Cerebellar nuclear complex (tissue), 1 donor: ENCODE data around the gene CFAP46.
A peak's percentile ranks its signal among the peaks of the same experiment; 100 is the strongest.
"Not testable (repeated sequence)": the region's sequence is repeated elsewhere in the genome, so short reads cannot be mapped to it uniquely, and the experiment has no call there.

Experiments
- DNase-seq, 2 experiments: peaks; one replicate each; lab custom pipeline; 2025; lab: John Stamatoyannopoulos, UW

The CFAP46 gene

GRCh38 chr10:132899751-132900065, 42.7 kb downstream of the CFAP46 start:
- DNase-seq, result no peak

- DNase-seq, result no peak
Observed at GRCh38 chr10:132899054-132899750, 43.2 kb downstream of the CFAP46 start.

GRCh38 chr10:132898391-132899053, 43.8 kb downstream of the CFAP46 start:
- no peak for DNase-seq

DNA sequence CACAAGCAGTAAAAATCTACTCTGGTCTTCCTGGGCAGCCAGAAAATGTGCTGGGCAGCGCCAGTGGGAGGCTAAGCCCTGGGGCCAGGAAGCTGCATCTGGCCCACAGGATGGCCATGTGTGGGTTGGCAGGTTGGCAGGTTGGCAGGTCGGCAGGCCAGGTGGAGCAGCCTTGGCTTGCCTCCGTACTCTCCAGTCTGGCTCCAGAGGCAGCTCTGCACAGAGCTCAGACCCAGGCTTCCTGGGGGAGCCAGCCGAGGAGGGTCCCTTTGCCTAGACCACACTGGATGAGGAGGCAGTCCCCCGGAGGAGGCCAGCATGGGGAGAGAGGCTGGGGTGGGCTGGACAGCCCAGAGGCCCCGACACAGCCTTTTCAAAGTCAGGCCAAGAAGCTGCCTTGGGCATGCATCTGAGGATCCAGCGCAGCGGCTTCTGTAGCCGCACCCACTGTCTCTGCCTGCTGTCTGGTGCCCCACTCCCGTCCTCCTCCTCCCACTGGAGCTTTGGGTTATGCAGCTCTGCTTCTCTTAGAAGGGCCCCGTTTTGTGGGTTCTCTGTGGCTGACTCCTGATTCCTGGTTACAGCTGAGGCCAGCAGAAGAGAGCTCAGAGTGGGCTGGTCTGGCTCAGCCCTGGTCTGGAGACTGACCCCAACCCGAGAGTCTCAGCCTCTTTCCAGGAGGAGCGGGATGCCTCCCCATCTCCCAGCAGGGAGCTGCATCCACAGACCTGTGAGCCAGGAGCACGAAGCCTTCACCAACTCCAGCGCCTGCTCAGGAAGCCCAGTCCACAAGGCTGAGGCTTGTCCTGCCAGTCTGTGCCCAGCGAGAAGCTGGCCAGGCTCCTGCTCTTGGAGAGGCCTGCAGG, 44.6 kb downstream of the CFAP46 start:
- peak in 1 of 2 experiments; percentile 40 for DNase-seq

DNA sequence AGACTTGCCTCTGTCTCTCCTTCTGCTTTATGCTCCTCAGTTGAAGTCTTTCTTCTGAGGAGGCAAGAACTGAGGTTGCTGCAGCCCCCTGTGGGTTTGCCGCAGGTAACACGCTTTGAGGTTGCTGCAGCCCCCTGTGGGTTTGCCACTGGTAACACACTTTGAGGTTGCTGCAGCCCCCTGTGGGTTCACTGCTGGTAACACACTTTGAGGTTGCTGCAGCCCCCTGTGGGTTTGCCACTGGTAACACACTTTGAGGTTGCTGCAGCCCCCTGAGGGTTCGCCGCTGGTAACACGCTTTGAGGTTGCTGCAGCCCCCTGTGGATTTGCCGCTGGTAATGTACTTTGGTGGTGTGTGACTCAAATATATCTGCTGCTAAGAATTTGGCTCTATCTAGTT, 48.6 kb downstream of the CFAP46 start:
- not testable (repeated sequence) for DNase-seq

GRCh38 chr10:132893090-132893489, 49.3 kb downstream of the CFAP46 start:
- DNase-seq, result no peak

- no peak for DNase-seq
Observed at GRCh38 chr10:132892004-132892403, 50.4 kb downstream of the CFAP46 start.

DNA sequence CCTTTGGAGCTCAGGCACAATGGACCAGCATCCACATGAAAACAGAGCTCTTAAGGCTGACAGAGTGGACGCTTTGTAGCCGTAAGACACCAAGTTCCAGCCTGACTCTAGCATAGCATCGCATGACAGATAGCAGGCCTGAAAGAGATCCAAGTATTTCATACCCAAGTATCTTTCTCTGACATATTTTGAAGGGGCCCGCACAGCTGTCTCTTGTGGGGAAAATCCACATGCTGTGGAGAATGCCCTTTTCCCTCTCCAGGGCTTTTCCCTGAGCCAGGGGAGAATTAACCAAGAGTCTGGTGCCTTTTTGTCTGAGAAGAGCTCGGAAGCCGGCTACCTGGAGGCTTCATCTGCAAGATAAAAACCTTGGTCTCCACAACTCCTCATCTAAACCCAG, 51.0 kb downstream of the CFAP46 start:
- DNase-seq, result no peak

DNA sequence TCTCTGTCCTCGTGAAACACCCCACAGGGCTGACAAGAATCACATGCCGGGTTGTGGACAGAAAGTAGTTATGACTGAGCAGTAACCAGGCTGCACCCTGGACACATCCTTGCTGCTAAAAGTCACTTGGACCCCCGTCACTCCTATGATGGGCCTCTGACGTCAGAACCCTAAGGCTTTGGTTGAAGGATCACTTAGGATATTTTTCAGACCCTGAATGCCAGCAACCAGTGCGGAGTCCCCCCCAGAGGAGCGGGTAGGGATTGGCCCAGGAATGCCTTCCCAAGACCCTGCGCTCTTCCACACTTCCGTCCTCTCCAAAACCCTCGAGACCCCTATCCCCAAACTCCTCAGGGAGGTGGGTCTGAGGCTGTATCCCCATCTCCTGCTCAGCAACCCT, 52.1 kb downstream of the CFAP46 start:
- DNase-seq, result no peak

GRCh38 chr10:132889556-132889955, 52.8 kb downstream of the CFAP46 start:
- no peak for DNase-seq

DNA sequence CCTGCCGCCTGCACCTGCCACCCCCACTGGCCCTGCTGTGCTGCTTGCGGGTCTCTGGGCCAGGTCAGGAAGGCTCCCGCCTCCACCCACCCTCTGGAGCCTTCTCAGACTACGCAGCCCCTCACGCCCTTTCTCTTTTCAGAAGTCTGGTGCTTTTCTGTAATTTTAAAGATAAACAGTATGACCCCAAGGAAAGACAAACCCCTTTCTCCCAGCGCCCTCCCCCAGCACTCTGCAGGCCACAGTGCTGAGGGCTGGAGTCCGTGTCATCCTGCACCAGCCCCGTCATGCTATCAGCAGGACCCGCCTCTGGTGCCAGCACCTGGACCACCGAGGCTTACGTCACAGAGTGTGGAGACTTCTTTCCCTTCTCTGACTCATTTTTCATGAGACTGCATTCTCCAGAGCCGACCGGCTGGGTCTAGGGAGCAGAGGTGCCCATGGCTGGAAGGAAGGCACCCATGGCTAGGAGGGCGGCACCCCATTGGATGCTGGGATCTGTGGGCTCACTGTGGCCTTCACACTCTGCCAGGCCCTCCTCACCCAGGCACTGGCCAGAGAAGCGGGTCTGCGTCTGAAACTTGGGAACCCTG, 53.4 kb downstream of the CFAP46 start:
- DNase-seq, result no peak

GRCh38 chr10:132888446-132888845, 53.9 kb downstream of the CFAP46 start:
- not testable (repeated sequence) for DNase-seq

- DNase-seq, result no peak
Observed at GRCh38 chr10:132886211-132887099, 55.9 kb downstream of the CFAP46 start.

DNA sequence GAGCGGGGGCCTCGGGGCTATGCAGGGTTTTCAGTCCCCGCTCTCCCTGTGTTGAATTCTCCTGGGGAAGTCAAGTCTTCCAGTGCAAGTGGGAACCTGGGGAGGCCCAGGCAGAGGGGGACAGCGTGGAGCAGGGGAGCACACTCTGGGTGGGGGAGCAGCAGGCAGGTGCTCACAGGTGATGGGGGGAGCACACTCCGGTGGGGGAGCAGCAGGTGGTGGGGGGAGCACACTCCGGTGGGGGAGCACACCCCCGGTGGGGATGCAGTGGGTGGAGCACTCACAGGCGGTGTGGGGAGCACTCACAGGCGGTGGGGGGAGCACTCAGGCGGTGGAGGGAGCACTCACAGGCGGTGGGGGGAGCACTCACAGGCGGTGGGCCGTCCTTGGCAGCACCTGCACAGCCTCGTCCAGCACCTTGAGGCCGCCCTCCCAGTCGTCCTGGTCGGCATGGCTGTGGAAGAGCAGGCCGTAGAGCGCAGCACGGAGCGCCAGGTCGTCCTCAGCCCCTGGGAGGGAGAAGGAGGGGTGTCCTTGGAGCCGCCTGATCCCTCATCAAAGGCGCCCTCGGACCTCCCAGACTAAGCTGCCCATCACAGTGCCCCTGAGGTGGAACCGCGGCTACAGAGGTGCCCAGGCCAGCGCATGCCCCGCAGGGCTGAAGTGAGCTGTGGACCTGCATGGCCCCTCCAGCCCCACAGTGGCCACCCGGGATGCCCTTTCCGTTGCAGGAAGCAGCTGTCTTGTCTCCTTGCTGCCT, 56.7 kb downstream of the CFAP46 start:
- no peak for DNase-seq

DNA sequence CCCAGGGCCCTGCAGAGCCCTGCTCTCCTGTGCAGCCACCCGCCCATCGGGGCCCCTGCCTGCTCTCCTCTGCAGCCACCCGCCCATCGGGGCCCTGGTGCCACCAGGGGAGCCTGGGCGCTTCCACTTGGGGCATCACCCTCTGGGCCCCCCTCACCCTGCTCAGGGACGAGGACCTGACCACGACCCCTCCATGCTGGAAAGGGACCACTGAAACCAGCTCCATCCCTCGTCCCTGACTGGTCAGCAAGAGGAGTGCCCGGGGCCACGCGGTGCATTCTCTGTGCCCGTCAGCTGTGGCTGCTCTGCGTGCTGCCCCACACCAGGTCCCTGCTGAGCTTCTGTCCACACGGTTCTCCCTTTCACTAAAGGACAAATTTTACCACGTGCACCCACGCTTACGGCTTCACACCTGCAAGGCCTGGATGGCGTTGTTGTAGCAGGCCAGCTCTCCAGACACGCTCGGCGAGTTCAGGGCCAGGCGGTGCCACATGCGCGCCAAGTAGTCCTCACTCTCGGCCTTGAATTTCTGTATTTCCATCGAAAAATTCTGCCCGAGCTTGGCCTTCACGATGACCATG, 57.6 kb downstream of the CFAP46 start:
- DNase-seq, result no peak

GRCh38 chr10:132884041-132884440, 58.3 kb downstream of the CFAP46 start:
- no peak for DNase-seq

DNA sequence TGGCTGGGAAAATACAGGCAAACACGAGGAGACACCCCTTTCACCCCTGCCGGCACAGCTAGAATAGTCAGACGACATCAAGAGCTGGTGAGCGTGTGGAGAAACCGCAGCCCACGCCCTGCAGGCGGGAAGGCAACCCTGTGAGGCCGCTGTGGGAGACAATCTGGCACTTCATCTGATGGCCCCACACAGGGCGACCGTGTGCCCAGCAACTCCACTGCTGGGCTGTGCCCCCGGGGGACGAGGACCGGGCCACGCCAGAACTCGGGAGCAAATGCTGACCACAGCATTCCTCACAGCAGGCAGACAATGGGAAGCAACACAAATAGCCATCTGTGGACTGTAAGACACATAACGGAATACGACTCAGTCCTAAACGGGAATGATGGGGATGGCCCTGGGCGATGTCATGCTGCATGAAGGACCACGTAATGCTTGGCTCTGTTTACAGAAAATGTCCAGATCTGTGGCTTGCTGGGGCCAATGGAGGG, 58.9 kb downstream of the CFAP46 start:
- no peak for DNase-seq

DNA sequence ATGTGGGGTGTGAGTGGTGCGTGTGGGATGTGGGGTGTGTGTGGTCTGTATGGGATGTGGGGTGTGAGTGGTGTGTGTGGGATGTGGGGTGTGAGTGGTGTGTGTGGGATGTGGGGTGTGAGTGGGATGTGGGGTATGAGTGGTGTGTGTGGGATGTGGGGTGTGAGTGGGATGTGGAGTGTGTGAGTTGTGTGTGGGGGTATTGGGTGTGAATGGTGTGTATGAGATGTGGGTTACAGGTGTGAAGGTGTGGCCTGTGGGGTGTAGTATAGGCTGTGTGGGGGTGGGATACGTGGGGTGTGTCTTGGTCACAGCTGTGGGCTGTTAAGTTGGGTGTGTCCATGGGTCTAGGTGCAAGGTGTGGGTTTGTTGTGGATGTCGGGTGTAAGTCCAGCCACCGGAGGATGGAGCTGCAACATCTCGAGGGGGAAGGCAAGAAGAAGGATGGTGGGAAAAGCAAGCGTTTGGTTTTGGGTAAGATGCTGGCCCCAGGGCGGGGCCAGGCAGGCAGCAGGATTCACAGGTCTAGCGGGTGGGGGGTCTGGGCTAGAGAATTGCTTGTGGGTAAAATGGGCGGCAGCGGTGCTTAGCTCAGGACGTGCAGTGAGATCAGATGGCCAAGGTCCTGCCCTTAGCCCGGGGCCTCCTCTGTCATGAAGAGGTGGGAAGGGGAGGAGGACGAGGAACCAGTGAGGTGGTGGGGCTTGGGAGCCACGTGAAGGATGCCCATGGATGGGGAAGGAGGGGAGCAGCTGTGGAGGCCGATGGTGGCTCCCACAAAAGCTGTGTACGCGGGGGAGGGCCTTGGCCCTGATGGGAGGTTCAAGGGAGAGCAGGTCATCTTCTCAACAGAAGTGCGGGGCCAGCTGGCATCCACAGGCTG, 60.1 kb downstream of the CFAP46 start:
- no peak for DNase-seq
